ENCODE data around the gene ARHGAP20.
"Not testable (repeated sequence)": the region's sequence is repeated elsewhere in the genome, so short reads cannot be mapped to it uniquely, and the experiment has no call there.

The ARHGAP20 gene

GRCh38 chr11:110720431-110721275 lies 8.4 kb upstream of the ARHGAP20 start:
- no peak for DNase-seq (ENCODE audit: low read depth)

GRCh38 chr11:110716361-110716760 lies 4.1 kb upstream of the ARHGAP20 start:
- DNase-seq (ENCODE audit: low read depth), result no peak

- no peak for DNase-seq (ENCODE audit: low read depth)
Observed at GRCh38 chr11:110715541-110715940, 3.3 kb upstream of the ARHGAP20 start.

GRCh38 chr11:110713449-110713776 lies 1.2 kb upstream of the ARHGAP20 start:
- DNase-seq (ENCODE audit: low read depth), result no peak

GRCh38 chr11:110712659-110713448 lies 617 bp upstream of the ARHGAP20 start:
- no peak for DNase-seq (ENCODE audit: low read depth)

GRCh38 chr11:110711448-110711775 lies 825 bp downstream of the ARHGAP20 start:
- no peak for DNase-seq (ENCODE audit: low read depth)

- no peak for DNase-seq (ENCODE audit: low read depth)
Observed at GRCh38 chr11:110710628-110711381, 1.4 kb downstream of the ARHGAP20 start.

GRCh38 chr11:110704210-110704864 lies 7.9 kb downstream of the ARHGAP20 start:
- DNase-seq (ENCODE audit: low read depth), result no peak

- no peak for DNase-seq (ENCODE audit: low read depth)
Observed at GRCh38 chr11:110691926-110692325, 20.3 kb downstream of the ARHGAP20 start.

GRCh38 chr11:110689306-110689705 lies 22.9 kb downstream of the ARHGAP20 start:
- no peak for DNase-seq (ENCODE audit: low read depth)

- no peak for DNase-seq (ENCODE audit: low read depth)
Observed at GRCh38 chr11:110679323-110679975, 32.8 kb downstream of the ARHGAP20 start.

- DNase-seq (ENCODE audit: low read depth), result no peak
Observed at GRCh38 chr11:110675548-110675947, 36.7 kb downstream of the ARHGAP20 start.

- DNase-seq (ENCODE audit: low read depth), result no peak
Observed at GRCh38 chr11:110665689-110666465, 46.4 kb downstream of the ARHGAP20 start.

- DNase-seq (ENCODE audit: low read depth), result no peak
Observed at GRCh38 chr11:110655967-110656366, 56.3 kb downstream of the ARHGAP20 start.

- no peak for DNase-seq (ENCODE audit: low read depth)
Observed at GRCh38 chr11:110654456-110654855, 57.8 kb downstream of the ARHGAP20 start.

GRCh38 chr11:110645253-110645652 lies 67.0 kb downstream of the ARHGAP20 start:
- no peak for DNase-seq (ENCODE audit: low read depth)

GRCh38 chr11:110634370-110634769 lies 77.9 kb downstream of the ARHGAP20 start:
- DNase-seq (ENCODE audit: low read depth), result no peak

GRCh38 chr11:110631551-110631950 lies 80.7 kb downstream of the ARHGAP20 start:
- no peak for DNase-seq (ENCODE audit: low read depth)

GRCh38 chr11:110629594-110629993 lies 82.6 kb downstream of the ARHGAP20 start:
- DNase-seq (ENCODE audit: low read depth), result no peak

- no peak for DNase-seq (ENCODE audit: low read depth)
Observed at GRCh38 chr11:110621826-110622225, 90.4 kb downstream of the ARHGAP20 start.

- not testable (repeated sequence) for DNase-seq (ENCODE audit: low read depth)
Observed at GRCh38 chr11:110619366-110619765, 92.9 kb downstream of the ARHGAP20 start.
